AG09309 (cell line): ENCODE data around the gene ITGA5.

Experiments used
- DNase-seq: peaks from one replicate; pipeline ENCODE4 v3.0.0-alpha.2; 2010; ENCODE audit warnings: low read depth
- H3K4me3 ChIP-seq: 2 replicates; pipeline ENCODE4 v1.5.1; 2011; ENCODE audit warnings: mild to moderate bottlenecking, low read depth, low read length, moderate library complexity; ENCODE audit not compliant: control insufficient read depth
- TF ChIP-seq, protein P1 (sequence below): IDR thresholded peaks from 2 replicates; pipeline ENCODE4 v1.5.1; 2011; ENCODE audit warnings: mild to moderate bottlenecking, low read depth, low read length, inconsistent platforms; ENCODE audit not compliant: insufficient read depth, control insufficient read depth; ENCODE audit errors: missing control alignments

Gene ITGA5

DNA sequence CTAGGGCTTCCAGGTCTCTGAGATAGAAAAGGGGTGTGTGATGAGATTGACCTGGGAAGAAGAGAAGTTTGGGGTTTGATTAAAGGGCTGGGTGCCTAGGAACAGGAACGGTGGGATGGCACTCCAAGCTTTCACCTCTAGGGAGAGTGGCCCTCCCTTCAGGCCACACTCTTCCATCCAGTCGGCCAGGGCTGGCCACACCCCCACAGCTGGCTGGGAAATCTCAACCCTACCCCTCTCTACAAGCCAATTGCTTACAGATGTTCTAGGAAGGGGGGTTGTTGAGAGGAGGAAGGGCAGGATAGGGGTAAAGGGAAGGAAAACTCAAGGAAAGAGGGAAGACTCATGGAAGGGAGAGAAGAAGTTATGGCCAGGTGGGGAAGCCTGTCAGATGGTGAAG, 6.6 kb upstream of the ITGA5 start:
- TF ChIP-seq, protein P1, sequence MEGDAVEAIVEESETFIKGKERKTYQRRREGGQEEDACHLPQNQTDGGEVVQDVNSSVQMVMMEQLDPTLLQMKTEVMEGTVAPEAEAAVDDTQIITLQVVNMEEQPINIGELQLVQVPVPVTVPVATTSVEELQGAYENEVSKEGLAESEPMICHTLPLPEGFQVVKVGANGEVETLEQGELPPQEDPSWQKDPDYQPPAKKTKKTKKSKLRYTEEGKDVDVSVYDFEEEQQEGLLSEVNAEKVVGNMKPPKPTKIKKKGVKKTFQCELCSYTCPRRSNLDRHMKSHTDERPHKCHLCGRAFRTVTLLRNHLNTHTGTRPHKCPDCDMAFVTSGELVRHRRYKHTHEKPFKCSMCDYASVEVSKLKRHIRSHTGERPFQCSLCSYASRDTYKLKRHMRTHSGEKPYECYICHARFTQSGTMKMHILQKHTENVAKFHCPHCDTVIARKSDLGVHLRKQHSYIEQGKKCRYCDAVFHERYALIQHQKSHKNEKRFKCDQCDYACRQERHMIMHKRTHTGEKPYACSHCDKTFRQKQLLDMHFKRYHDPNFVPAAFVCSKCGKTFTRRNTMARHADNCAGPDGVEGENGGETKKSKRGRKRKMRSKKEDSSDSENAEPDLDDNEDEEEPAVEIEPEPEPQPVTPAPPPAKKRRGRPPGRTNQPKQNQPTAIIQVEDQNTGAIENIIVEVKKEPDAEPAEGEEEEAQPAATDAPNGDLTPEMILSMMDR = no peak
- no peak for DNase-seq
- H3K4me3 ChIP-seq = no peak overlapping the region

DNA sequence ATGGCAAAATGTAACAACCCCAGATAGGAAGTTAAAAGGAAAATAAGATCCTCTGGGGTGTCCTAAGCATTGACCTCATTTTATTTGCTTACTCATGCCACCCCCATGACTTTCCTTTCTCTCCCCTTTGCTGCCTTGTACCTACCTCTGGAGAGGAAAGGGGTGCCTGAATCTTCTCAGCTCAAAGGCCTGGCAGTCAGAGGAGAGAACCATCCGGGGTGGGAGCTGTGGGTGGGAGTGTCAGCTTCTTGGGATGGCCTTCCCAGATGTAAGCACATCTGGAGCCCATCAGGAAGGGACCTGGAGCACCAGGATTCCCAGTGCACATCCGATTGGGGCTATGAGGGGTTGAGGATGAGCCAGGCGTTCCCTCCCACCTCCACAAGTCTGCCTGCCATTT, 5.2 kb upstream of the ITGA5 start:
- no peak for DNase-seq
- TF ChIP-seq, protein P1 = no peak

DNA sequence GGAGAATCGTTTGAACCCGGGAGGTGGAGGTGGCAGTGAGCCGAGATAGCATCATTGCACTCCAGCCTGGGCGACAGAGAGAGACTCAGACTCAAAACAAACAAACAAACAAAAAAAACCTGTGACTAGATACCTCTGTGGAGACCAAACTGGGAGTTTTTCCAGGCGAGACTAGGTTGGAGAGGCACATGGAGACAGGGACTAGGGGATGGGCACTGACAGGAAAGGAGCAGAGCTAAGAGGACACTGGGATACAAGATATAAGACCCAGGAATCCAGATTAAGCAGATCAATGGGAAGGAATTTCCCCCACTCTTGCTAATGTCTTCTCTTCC, 4.7 kb upstream of the ITGA5 start:
- TF ChIP-seq, protein P1 = no peak
- no peak for DNase-seq
- no peak overlapping the region for H3K4me3 ChIP-seq

More for the DNA sequence above, 5.2 kb upstream of the ITGA5 start:
- H3K4me3 ChIP-seq = no peak overlapping the region

DNA sequence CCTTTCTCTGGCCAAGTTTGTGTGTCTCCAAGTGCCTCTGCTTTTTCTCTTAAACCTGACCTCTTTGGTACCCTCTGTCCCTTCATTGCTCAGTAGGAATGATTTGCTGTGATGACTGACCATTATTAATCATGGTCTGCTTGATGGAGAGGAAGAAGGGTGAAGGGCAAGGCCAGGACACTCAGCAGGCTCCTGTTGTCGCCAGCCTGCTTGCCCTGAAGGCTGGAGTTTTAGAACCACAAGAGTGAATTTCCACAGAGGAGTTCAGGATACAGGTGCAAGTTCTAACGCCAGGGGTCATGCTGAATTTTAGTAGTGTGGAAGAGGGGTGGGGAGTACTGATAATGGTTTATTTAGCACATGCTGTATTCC, 2.8 kb upstream of the ITGA5 start:
- H3K4me3 ChIP-seq = no peak overlapping the region
- no peak for DNase-seq
- TF ChIP-seq, protein P1 = no peak

DNA sequence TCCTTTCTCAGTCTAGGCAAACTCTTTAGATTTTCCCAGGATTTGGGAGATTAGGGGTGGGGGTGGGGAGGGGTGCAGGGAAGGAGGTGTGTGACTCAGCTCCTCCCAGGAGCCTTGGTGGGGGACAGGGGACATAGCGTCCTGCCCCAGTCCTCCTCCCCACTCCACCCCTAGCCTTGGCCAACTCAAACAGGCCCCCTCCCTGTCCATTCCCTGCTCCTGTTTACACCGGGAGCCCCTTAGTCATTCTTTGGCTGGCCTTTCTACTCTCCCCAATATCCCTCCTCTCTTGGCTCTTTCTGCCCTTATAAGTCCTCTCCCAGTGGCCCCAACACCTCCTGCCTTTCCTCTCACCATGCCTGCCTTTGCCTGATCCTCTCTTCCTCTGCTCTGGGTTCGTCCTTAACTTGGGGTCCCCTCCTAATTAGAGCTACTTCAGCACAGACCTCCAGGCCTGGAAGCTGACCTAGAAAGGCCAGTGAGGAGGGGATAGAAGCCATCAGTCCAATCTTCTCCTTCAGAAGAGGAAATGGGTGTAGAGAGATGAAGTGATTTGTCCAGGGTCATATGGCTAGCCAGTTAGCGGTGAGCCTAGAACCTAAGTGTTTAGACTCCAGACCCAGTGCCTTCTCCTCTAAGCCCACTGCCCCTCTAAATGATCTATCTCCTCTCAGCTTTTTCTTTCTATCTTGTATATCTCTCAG, 2.3 kb upstream of the ITGA5 start:
- DNase-seq = no peak
- TF ChIP-seq, protein P1 = no peak
- H3K4me3 ChIP-seq = no peak overlapping the region

DNA sequence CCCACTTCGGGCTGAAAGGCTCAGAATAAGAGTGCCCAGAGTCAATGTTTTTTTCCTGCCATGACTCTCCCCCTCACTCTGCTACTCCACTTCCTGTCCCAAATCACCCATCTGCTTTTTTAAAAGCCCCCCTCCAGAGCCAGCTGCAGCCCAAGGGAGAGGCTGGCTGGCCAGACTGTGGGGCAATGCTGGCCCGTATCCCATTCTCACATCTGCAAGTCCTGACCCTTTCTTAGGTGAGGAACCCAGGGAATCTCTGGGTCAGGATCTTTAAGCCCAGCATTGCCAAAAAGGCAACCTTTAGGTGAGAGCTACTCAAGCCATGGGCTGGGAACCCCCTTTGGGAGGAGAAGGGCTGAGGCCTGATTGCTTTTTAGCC, 1.7 kb upstream of the ITGA5 start:
- H3K4me3 ChIP-seq = no peak overlapping the region
- DNase-seq = no peak
- TF ChIP-seq, protein P1 = no peak
